Activated CD4-positive, alpha-beta T cell treated with anti-CD3 and anti-CD28 coated beads for 4 hours (primary cell): Measurements from ENCODE around the gene CCL3.
"Not testable (repeated sequence)": the region's sequence is repeated elsewhere in the genome, so short reads cannot be mapped to it uniquely, and the experiment has no call there.

ENCODE experiments used
- DNase-seq, 2 donors: peaks; one replicate each; pipeline ENCODE4 v3.0.0-alpha.2; 2020

CCL3 gene

GRCh38 chr17:36089888-36090836 is at the start of gene CCL3:
Gene CCL3 (minus strand): TSS chr17:36090143. CDS start chr17:36090058, 85 bp downstream.
- no peak for DNase-seq

- no peak for DNase-seq
Measured at GRCh38 chr17:36136439-36136838, 46.5 kb upstream of the CCL3 start.

- DNase-seq, result no peak
Measured at GRCh38 chr17:36136036-36136435, 46.1 kb upstream of the CCL3 start.

GRCh38 chr17:36135465-36135864 is 45.5 kb upstream of the CCL3 start:
- DNase-seq, result no peak

GRCh38 chr17:36133602-36134236 is 43.8 kb upstream of the CCL3 start:
- no peak for DNase-seq

- no peak for DNase-seq
Measured at GRCh38 chr17:36132421-36132831, 42.5 kb upstream of the CCL3 start.

- DNase-seq, result no peak
Measured at GRCh38 chr17:36131931-36132330, 42.0 kb upstream of the CCL3 start.

- DNase-seq, result no peak
Measured at GRCh38 chr17:36131421-36131820, 41.5 kb upstream of the CCL3 start.

- DNase-seq, result no peak
Measured at GRCh38 chr17:36130346-36130745, 40.4 kb upstream of the CCL3 start.

- DNase-seq, result no peak
Measured at GRCh38 chr17:36129616-36130015, 39.7 kb upstream of the CCL3 start.

- no peak for DNase-seq
Measured at GRCh38 chr17:36128411-36128978, 38.6 kb upstream of the CCL3 start.

GRCh38 chr17:36127911-36128310 is 38.0 kb upstream of the CCL3 start:
- no peak for DNase-seq

- DNase-seq, result no peak
Measured at GRCh38 chr17:36127199-36127893, 37.4 kb upstream of the CCL3 start.

- DNase-seq, result no peak
Measured at GRCh38 chr17:36124879-36125824, 35.2 kb upstream of the CCL3 start.

- DNase-seq, result no peak
Measured at GRCh38 chr17:36123431-36123830, 33.5 kb upstream of the CCL3 start.

- not testable (repeated sequence) for DNase-seq
Measured at GRCh38 chr17:36121099-36121498, 31.2 kb upstream of the CCL3 start.

GRCh38 chr17:36120221-36120620 is 30.3 kb upstream of the CCL3 start:
- no peak for DNase-seq

- no peak for DNase-seq
Measured at GRCh38 chr17:36118477-36119353, 28.8 kb upstream of the CCL3 start.

GRCh38 chr17:36117505-36118382 is 27.8 kb upstream of the CCL3 start:
- DNase-seq, result no peak

- DNase-seq, result not testable (repeated sequence)
Measured at GRCh38 chr17:36115649-36115977, 25.7 kb upstream of the CCL3 start.
